ENCODE measurements around the gene CTNNBIP1. TPM values are rescaled to one million over a fixed set of nuclear protein-coding genes. Genes with fewer than 3 reads are reported as not detected.

Gene CTNNBIP1
- total RNA-seq, 4 donors from 2014 or later, result 58.0 to 99.3 (median 75.2) TPM

DNA sequence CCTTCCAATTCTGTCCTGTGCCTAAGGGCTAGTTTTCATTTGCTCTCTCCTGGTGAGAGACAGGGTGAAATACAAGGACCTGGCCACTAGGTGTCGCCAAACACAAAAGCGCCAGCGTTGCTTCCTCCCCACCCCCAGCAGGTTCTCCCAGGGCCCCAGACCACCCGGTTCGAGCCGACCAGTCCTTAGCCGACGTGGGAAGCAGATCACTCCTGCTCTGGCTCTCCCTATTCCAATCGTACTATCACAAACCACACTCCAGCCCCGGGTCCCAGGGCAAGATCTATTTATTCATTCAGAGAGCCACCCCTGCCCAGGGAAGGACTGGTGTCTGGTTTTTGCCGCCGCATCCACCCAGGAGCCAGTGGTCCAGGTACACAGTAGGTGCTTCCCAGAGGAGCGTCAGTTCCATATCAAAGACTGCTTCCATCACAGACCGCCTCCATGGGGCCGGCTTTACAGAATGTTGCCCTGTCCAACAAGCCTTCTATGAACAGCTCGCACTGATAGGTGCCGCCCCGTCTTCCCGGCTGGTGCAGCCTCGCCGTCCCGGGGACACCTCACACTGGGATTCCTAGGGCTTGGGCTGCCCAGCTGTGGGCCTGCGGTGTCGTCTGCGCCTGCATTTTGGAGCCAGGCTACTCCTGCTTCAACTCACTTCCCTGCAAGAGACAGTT lies 35.0 kb downstream of the CTNNBIP1 start:
- DNase-seq, result peak; percentile 70 to 79
- Histone ChIP-seq H3K27ac (no peak overlapping the region), H3K9me3 (no peaks in the 10 kb centered on the region), H3K36me3 (peaks cover 2 to 10% of the 10 kb centered on the region in 2 donors), H3K4me3 (replicated peaks in 1 of 3) (no peak overlapping the region), H3K4me1 (peaks cover 0 to 7% of the 10 kb centered on the region in 2 donors), H3K27me3 (no peaks in the 10 kb centered on the region)
- intact Hi-C loops (cut with DNase I), result loop anchor here (2.0 kb wide), 1 partner anchor 66 kb away; no protein-coding TSS in a partner anchor
- WGBS, 2 donors, result 11 to 18% methylated on average over 15 to 16 of the region's 25 CpGs
- TF ChIP-seq, protein P1, sequence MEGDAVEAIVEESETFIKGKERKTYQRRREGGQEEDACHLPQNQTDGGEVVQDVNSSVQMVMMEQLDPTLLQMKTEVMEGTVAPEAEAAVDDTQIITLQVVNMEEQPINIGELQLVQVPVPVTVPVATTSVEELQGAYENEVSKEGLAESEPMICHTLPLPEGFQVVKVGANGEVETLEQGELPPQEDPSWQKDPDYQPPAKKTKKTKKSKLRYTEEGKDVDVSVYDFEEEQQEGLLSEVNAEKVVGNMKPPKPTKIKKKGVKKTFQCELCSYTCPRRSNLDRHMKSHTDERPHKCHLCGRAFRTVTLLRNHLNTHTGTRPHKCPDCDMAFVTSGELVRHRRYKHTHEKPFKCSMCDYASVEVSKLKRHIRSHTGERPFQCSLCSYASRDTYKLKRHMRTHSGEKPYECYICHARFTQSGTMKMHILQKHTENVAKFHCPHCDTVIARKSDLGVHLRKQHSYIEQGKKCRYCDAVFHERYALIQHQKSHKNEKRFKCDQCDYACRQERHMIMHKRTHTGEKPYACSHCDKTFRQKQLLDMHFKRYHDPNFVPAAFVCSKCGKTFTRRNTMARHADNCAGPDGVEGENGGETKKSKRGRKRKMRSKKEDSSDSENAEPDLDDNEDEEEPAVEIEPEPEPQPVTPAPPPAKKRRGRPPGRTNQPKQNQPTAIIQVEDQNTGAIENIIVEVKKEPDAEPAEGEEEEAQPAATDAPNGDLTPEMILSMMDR (IDR thresholded peaks at IDR 0.05), result peak; percentile 81 to 95 (median 92)
- TF ChIP-seq POLR2A (IDR thresholded peaks at IDR 0.05), result no peak

DNA sequence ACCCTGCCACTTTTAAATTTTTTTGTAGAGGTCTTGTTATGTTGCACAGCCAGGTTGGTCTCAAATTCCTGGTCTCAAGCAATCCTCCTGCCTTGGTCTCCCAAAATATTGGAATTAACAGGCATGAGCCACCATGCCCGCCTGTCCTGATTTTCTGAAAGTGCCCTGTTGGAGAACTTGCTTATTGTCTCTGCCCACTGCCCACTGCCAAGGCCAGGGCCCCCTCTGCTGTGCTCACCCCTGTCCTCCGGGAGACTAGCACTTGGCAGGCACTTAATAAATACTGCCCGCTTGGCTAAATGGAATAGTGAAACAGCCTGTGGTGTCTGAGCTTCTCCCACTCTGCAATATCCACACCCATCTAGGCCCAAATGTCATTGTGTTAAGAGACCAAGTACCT lies 35.7 kb downstream of the CTNNBIP1 start:
- DNase-seq, result no peak
- intact Hi-C loops (cut with DNase I), result loop anchor here (2.0 kb wide), 1 partner anchor 66 kb away; no protein-coding TSS in a partner anchor
- Histone ChIP-seq H3K4me3 (replicated peaks in 1 of 3) (no peak overlapping the region), H3K36me3 (peaks cover 9 to 10% of the 10 kb centered on the region in 2 donors), H3K27me3 (no peaks in the 10 kb centered on the region), H3K4me1 (peaks cover 0 to 7% of the 10 kb centered on the region in 2 donors), H3K27ac (no peak overlapping the region), H3K9me3 (no peaks in the 10 kb centered on the region)
- WGBS, 2 donors, result 56 to 71% methylated on average over 2 to 3 of the region's 3 CpGs
- TF ChIP-seq, protein P1 (IDR thresholded peaks at IDR 0.05), result no peak
- TF ChIP-seq POLR2A (IDR thresholded peaks at IDR 0.05), result no peak

DNA sequence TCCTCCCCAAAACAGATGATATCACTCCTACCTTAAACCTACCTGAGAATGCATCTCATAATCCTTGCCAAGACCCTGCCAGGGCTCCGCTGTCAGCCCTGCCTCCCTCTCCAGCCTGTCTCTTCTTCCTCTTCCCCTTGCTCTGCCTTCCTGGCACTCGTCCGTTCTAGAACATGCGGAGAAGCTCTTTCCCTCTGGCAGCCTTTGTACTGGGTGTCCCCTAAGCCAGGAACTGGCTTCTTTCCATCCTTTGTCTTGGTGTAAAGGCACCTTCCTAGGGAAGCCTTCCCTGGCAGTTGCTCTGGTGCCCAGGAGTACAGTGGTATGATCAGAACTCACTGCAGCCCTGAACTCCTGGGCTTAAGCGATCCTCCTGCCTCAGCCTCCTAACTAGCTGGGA lies 36.1 kb downstream of the CTNNBIP1 start:
- peaks cover 10 to 11% of the 10 kb centered on the region in 2 donors for H3K36me3 ChIP-seq
- H3K4me1 ChIP-seq, result peaks cover 0 to 7% of the 10 kb centered on the region in 2 donors
- H3K4me3 ChIP-seq (replicated peaks in 1 of 3), result no peak overlapping the region
- 89 to 90% methylated on average over 5 of the region's 5 CpGs for WGBS, 2 donors
- TF ChIP-seq POLR2A (IDR thresholded peaks at IDR 0.05), result no peak
- TF ChIP-seq, protein P1 (IDR thresholded peaks at IDR 0.05), result no peak
- H3K9me3 ChIP-seq, result no peaks in the 10 kb centered on the region
- intact Hi-C loops (cut with DNase I), result loop anchor here (2.0 kb wide), 1 partner anchor 67 kb away; no protein-coding TSS in a partner anchor
- DNase-seq, result no peak
- no peaks in the 10 kb centered on the region for H3K27me3 ChIP-seq
- H3K27ac ChIP-seq, result no peak overlapping the region

DNA sequence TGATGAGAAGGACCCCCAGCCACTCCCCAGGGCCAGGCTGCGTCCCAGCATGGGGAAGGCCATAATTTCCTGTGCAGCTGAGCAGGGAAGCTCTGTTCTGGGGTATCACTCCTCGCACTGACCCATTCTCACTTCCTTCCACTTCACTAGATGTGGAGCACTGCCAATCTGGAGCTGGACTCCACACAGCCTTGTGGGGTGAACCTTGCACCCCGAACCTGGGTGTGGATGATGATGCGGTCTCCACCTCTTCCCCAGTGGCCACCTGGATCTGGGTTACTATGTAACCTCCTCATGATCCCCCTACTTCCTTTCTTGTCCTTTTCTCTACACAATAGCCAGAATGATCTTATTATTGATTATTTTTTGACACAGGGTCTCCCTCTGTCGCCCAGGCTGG lies 36.7 kb downstream of the CTNNBIP1 start:
- intact Hi-C loops (cut with DNase I), result no loop called here
- no peak for DNase-seq

More for the DNA sequence above, 36.7 kb downstream of the CTNNBIP1 start:
- no peaks in the 10 kb centered on the region for H3K9me3 ChIP-seq
- H3K27me3 ChIP-seq, result no peaks in the 10 kb centered on the region
- no peak overlapping the region for H3K27ac ChIP-seq
- no peak for TF ChIP-seq POLR2A (IDR thresholded peaks at IDR 0.05)
- TF ChIP-seq, protein P1 (IDR thresholded peaks at IDR 0.05), result no peak
- H3K36me3 ChIP-seq, result peaks cover 10 to 11% of the 10 kb centered on the region in 2 donors
- WGBS, 2 donors, result 96 to 99% methylated on average over 5 of the region's 5 CpGs
- H3K4me3 ChIP-seq (replicated peaks in 1 of 3), result no peak overlapping the region
- peaks cover 0 to 7% of the 10 kb centered on the region in 2 donors for H3K4me1 ChIP-seq
